ENCODE results near the gene ZNF641. TPM values are rescaled to one million over a fixed set of nuclear protein-coding genes. Genes with fewer than 3 reads are reported as not detected.
A peak's percentile ranks its signal among the peaks of the same experiment; 100 is the strongest.

ZNF641 gene
- total RNA-seq (10 to 100 TPM in 1 of 2 donors, 1 to 10 TPM in 1; 8.1 to 15.8 TPM), polyA plus RNA-seq (1 to 10 TPM; 3.0 to 4.2 TPM)

DNA sequence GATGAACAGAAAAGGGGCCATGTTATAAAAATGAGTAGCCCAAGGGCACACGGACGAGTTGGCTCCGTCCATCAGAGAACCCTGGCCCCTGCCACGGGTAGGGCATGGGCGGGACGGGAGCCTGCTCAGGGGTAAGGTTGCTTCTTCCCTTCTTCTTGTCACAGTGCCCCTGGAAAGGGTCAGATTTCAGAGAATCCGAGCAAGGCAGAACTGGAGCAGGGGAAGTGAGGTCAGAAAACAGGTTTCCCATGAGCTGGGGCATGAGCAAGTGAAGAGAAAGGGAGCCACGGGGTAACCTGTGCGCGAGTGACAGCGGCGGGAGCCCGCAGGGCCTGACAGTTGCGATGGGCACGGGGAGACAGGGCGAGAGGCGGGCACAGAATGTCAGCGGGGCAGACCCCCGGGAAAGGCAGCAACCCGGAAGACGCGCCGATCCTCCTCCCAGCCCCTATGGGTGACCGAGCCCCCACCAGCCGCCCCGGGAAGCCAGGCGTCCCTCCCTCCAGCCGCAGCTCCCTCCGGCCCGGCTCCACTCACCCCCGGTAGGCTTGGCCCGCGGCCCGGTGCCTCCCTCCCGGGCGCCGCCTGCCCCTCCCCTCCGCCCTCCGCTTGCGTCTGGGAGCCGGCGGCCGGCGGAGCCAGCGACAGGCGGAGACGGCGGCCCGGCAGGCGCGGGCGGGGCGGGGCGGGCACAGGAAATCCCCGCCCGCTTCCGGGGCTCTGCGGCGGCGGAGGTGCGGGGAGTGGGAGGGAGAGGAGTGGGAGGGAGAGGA, at the start of gene ZNF641:
ZNF641 (minus strand) TSS at position 671 of the 773 bp plus-strand sequence. CDS start 2,829 bp downstream, outside the sequence.
- H3K4me1 ChIP-seq (ENCODE audit: control insufficient read depth in 4 of 4, insufficient read depth in 4 of 4, low read length in 3 of 4) = peaks cover 3 to 11% (median 9%) of the 10 kb centered on the region in 4 donors
- peaks cover 8 to 22% (median 19%) of the 10 kb centered on the region in 4 donors for H3K36me3 ChIP-seq (ENCODE audit: control insufficient read depth in 4 of 4, insufficient read depth in 3 of 4, low read depth in 1 of 4, low read length in 3 of 4)
- H3K4me3 ChIP-seq (ENCODE audit: low read depth in 1 of 3, low read length in 3 of 3) = peak within 1 kb of the TSS; percentile 82 to 90 (median 87)
- H3K9me3 ChIP-seq (ENCODE audit: control insufficient read depth in 4 of 4, low read length in 3 of 4) = no peaks in the 10 kb centered on the region
- no peak for TF ChIP-seq JUND (IDR thresholded peaks at IDR 0.05)
- peak in 1 of 2 donors; percentile 59 for TF ChIP-seq GABPA (IDR thresholded peaks at IDR 0.05 in 1 of 2, conservative IDR thresholded peaks at IDR 0.05 in 1 of 2)
- peak; percentile 75 for DNase-seq (ENCODE audit: low spot score)
- under 1% methylated on average over 61 of the region's 61 CpGs for WGBS
- H3K9ac ChIP-seq (ENCODE audit: low read depth in 1 of 2, low read length in 2 of 2) = peak within 1 kb of the TSS; percentile 67 to 81
- H3K27me3 ChIP-seq (ENCODE audit: control insufficient read depth in 4 of 4, insufficient read depth in 4 of 4, low read length in 3 of 4) = no peaks in the 10 kb centered on the region
- peak within 1 kb of the TSS; percentile 87 to 95 for H3K27ac ChIP-seq (ENCODE audit: low read depth in 1 of 2, low read length in 2 of 2)

DNA sequence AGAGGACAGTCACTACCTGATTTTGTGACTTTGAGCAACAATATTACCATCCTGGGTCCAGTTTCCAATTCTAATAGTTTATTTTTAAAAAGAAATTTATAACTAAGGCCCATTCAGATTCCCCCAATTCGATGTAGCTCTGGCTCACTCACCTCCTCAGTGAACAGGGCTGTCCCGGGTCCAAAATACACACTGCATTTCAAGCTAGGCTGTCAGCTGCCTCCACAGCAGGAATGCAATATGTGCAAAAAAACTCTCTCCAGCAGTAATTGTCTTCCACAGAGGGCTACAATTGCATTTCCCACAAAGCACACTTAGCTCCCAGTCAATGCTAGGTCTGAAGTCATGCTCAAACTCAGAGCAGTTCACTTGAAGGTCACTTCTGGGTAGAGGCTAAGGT, 39.3 kb upstream of the ZNF641 start:
- Histone ChIP-seq H3K27ac (ENCODE audit: low read depth in 1 of 2, low read length in 2 of 2) (no peak overlapping the region), H3K9ac (ENCODE audit: low read depth in 1 of 2, low read length in 2 of 2) (no peak overlapping the region), H3K27me3 (ENCODE audit: control insufficient read depth in 4 of 4, insufficient read depth in 4 of 4, low read length in 3 of 4) (peaks cover 0 to 5% (median 1%) of the 10 kb centered on the region in 4 donors), H3K4me3 (ENCODE audit: low read depth in 1 of 3, low read length in 3 of 3) (no peak overlapping the region), H3K36me3 (ENCODE audit: control insufficient read depth in 4 of 4, insufficient read depth in 3 of 4, low read depth in 1 of 4, low read length in 3 of 4) (no peaks in the 10 kb centered on the region), H3K4me1 (ENCODE audit: control insufficient read depth in 4 of 4, insufficient read depth in 4 of 4, low read length in 3 of 4) (no peaks in the 10 kb centered on the region), H3K9me3 (ENCODE audit: control insufficient read depth in 4 of 4, low read length in 3 of 4) (no peaks in the 10 kb centered on the region)
- 53% methylated on average over 2 of the region's 2 CpGs for WGBS
- no peak for DNase-seq (ENCODE audit: low spot score)
- no peak for TF ChIP-seq EGR1 (IDR thresholded peaks at IDR 0.05; ENCODE audit: low read depth in 2 of 2)
- no peak for TF ChIP-seq NR2F2 (IDR thresholded peaks at IDR 0.05)
- no peak for TF ChIP-seq JUND (IDR thresholded peaks at IDR 0.05)
- no peak for TF ChIP-seq HNF4A (conservative IDR thresholded peaks at IDR 0.05)
- no peak for TF ChIP-seq FOXA2 (IDR thresholded peaks at IDR 0.05)
- no peak for TF ChIP-seq TAF1 (conservative IDR thresholded peaks at IDR 0.05)
- TF ChIP-seq, protein P1, sequence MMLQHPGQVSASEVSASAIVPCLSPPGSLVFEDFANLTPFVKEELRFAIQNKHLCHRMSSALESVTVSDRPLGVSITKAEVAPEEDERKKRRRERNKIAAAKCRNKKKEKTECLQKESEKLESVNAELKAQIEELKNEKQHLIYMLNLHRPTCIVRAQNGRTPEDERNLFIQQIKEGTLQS (IDR thresholded peaks at IDR 0.05) = no peak
- no peak for TF ChIP-seq SP1 (IDR thresholded peaks at IDR 0.05)
- TF ChIP-seq, protein P2, sequence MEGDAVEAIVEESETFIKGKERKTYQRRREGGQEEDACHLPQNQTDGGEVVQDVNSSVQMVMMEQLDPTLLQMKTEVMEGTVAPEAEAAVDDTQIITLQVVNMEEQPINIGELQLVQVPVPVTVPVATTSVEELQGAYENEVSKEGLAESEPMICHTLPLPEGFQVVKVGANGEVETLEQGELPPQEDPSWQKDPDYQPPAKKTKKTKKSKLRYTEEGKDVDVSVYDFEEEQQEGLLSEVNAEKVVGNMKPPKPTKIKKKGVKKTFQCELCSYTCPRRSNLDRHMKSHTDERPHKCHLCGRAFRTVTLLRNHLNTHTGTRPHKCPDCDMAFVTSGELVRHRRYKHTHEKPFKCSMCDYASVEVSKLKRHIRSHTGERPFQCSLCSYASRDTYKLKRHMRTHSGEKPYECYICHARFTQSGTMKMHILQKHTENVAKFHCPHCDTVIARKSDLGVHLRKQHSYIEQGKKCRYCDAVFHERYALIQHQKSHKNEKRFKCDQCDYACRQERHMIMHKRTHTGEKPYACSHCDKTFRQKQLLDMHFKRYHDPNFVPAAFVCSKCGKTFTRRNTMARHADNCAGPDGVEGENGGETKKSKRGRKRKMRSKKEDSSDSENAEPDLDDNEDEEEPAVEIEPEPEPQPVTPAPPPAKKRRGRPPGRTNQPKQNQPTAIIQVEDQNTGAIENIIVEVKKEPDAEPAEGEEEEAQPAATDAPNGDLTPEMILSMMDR (IDR thresholded peaks at IDR 0.05; ENCODE audit: low read depth, low read length, missing input control) = no peak
- no peak for TF ChIP-seq RXRA (IDR thresholded peaks at IDR 0.05)

DNA sequence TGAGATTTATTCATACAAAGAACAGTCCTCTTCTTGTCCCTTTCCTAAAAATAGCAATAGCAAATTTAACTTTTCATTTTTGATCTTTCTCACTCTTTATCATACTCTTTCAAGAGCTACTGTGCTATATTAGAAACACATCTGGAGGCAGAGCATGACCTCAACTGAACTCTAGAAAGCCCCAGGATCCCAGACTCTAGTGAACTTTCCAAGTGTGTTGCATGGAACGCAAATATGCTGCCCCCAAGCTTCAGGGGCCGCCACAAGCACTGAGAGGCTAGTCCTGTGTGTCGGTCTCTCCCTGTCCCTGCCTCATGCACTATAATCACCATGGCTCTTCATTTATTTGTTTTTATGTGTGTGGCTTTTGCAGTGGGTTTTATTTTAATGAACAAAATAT, 38.7 kb upstream of the ZNF641 start:
- Histone ChIP-seq H3K27ac (ENCODE audit: low read depth in 1 of 2, low read length in 2 of 2) (no peak overlapping the region), H3K36me3 (ENCODE audit: control insufficient read depth in 4 of 4, insufficient read depth in 3 of 4, low read depth in 1 of 4, low read length in 3 of 4) (no peaks in the 10 kb centered on the region), H3K4me3 (ENCODE audit: low read depth in 1 of 3, low read length in 3 of 3) (no peak overlapping the region), H3K4me1 (ENCODE audit: control insufficient read depth in 4 of 4, insufficient read depth in 4 of 4, low read length in 3 of 4) (no peaks in the 10 kb centered on the region), H3K9ac (ENCODE audit: low read depth in 1 of 2, low read length in 2 of 2) (no peak overlapping the region), H3K9me3 (ENCODE audit: control insufficient read depth in 4 of 4, low read length in 3 of 4) (no peaks in the 10 kb centered on the region), H3K27me3 (ENCODE audit: control insufficient read depth in 4 of 4, insufficient read depth in 4 of 4, low read length in 3 of 4) (peaks cover 0 to 5% (median 1%) of the 10 kb centered on the region in 4 donors)
- WGBS = 74% methylated on average over 3 of the region's 3 CpGs
- TF ChIP-seq, protein P1 (IDR thresholded peaks at IDR 0.05) = no peak
- TF ChIP-seq, protein P2 (IDR thresholded peaks at IDR 0.05; ENCODE audit: low read depth, low read length, missing input control) = no peak
- TF ChIP-seq TAF1 (conservative IDR thresholded peaks at IDR 0.05) = no peak
- TF ChIP-seq RXRA (IDR thresholded peaks at IDR 0.05) = peak in 1 of 2 donors; percentile 9
- TF ChIP-seq, protein P3, sequence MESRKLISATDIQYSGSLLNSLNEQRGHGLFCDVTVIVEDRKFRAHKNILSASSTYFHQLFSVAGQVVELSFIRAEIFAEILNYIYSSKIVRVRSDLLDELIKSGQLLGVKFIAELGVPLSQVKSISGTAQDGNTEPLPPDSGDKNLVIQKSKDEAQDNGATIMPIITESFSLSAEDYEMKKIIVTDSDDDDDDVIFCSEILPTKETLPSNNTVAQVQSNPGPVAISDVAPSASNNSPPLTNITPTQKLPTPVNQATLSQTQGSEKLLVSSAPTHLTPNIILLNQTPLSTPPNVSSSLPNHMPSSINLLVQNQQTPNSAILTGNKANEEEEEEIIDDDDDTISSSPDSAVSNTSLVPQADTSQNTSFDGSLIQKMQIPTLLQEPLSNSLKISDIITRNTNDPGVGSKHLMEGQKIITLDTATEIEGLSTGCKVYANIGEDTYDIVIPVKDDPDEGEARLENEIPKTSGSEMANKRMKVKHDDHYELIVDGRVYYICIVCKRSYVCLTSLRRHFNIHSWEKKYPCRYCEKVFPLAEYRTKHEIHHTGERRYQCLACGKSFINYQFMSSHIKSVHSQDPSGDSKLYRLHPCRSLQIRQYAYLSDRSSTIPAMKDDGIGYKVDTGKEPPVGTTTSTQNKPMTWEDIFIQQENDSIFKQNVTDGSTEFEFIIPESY (IDR thresholded peaks at IDR 0.05) = no peak
- no peak for DNase-seq (ENCODE audit: low spot score)

All from liver (tissue), 9 donors.